Lung (tissue), 12 donors: ENCODE measurements around the gene TLR7. TPM values are rescaled to one million over a fixed set of nuclear protein-coding genes. Genes with fewer than 3 reads are reported as not detected.

Experiments used
- ATAC-seq: fragments of 200-7000 bp; cut with Tn5 transposase; one replicate; pipeline ENCODE4 v1.9.1; 2020; ENCODE audit warnings: moderate number of reproducible peaks; ENCODE audit not compliant: insufficient read depth, low FRiP score
- DNase-seq, 3 donors: peaks; one replicate each; pipeline ENCODE4 v3.0.0-alpha.2; 2013 to 2017
- H3K27ac ChIP-seq, 2 donors: one replicate each; pipeline ENCODE4 v1.5.1; 2013; ENCODE audit warnings: mild to moderate bottlenecking in 2 of 2, moderate library complexity in 2 of 2, control low read depth in 1 of 2, inconsistent platforms in 1 of 2, low read depth in 1 of 2, low read length in 1 of 2
- H3K27me3 ChIP-seq, 3 donors: one replicate each; pipeline ENCODE4 v1.5.1; 2013; ENCODE audit warnings: low read length in 2 of 3; ENCODE audit not compliant: control insufficient read depth in 3 of 3, insufficient read depth in 3 of 3
- H3K36me3 ChIP-seq, 4 donors: one replicate each; pipeline ENCODE4 v1.5.1; 2013; ENCODE audit warnings: low read length in 4 of 4, mild to moderate bottlenecking in 1 of 4, moderate library complexity in 1 of 4; ENCODE audit not compliant: control insufficient read depth in 4 of 4, insufficient read depth in 4 of 4
- H3K4me1 ChIP-seq, 5 donors: one replicate each; pipeline ENCODE4 v1.5.1; 2013; ENCODE audit warnings: low read length in 5 of 5, mild to moderate bottlenecking in 2 of 5, moderate library complexity in 1 of 5; ENCODE audit not compliant: control insufficient read depth in 5 of 5, insufficient read depth in 5 of 5
- H3K4me3 ChIP-seq: one replicate; pipeline ENCODE4 v1.5.1; 2013; ENCODE audit warnings: mild to moderate bottlenecking, control low read depth, moderate library complexity
- H3K9ac ChIP-seq, 2 donors: one replicate each; pipeline ENCODE4 v1.5.1; 2013; ENCODE audit warnings: low read length in 2 of 2, control low read depth in 1 of 2; ENCODE audit not compliant: insufficient read depth in 1 of 2
- H3K9me3 ChIP-seq, 4 donors: one replicate each; pipeline ENCODE4 v1.5.1; 2013; ENCODE audit warnings: low read length in 3 of 4, mild to moderate bottlenecking in 1 of 4, moderate library complexity in 1 of 4; ENCODE audit not compliant: control insufficient read depth in 4 of 4, insufficient read depth in 3 of 4
- CTCF ChIP-seq: IDR thresholded peaks from 2 replicates; pipeline ENCODE4 v1.5.1; 2012; ENCODE audit warnings: mild to moderate bottlenecking; ENCODE audit errors: control extremely low read depth, extremely low read depth
- WGBS, 2 donors: extraction: QIAGEN DNeasy Blood & Tissue Kit; methylation state at CpG; one replicate each; pipeline ENCODE4 v1.1.7; 2013; 5-methylcytosine and 5-hydroxymethylcytosine counted together
- polyA plus RNA-seq, 2 donors: library from polyadenylated mRNA; stranded (reverse); fragments of 200-250 nt; gene quantifications; one replicate each; pipeline ENCODE4 v1.2.1, GENCODE V29; 2013
- total RNA-seq, 2 donors: library from RNA; depleted of rRNA in 1 of 2; stranded (reverse); fragments of >200 nt in 1 of 2; gene quantifications; one replicate each; pipeline ENCODE4 v1.2.1, GENCODE V29; 2014 to 2021
- donor health status: control.
- donor health status: control.
- donor health status: Bipolar disorder and iron deficiency.
- donor health status: healthy.
- donor health status: DM: yes; HTN: yes; CAD: no.

Gene TLR7
- total and polyA plus RNA-seq, 4 donors = 0.26 to 3.5 (median 0.80) TPM

- peaks cover 0 to 6% (median 0%) of the 10 kb centered on the region in 3 donors for H3K27me3 ChIP-seq
- no peaks in the 10 kb centered on the region for H3K36me3 ChIP-seq
- peaks cover 0 to 20% (median 0%) of the 10 kb centered on the region in 5 donors for H3K4me1 ChIP-seq
- no peaks in the 10 kb centered on the region for H3K9me3 ChIP-seq
- TF ChIP-seq CTCF = no peak
- H3K9ac ChIP-seq = no peak overlapping the region
- DNase-seq (no peak), ATAC-seq (no peak)
- 86 to 89% methylated on average over 4 of the region's 4 CpGs for WGBS, 2 donors
- H3K4me3 ChIP-seq = no peak overlapping the region
- no peak overlapping the region for H3K27ac ChIP-seq
Measured at GRCh38 chrX:12872741-12873140, 5.9 kb downstream of the TLR7 start.

GRCh38 chrX:12874581-12874980 is 7.7 kb downstream of the TLR7 start:
- DNase-seq (peak in 2 of 3 donors; percentile 16 to 30), ATAC-seq (no peak)
- no peak overlapping the region for H3K27ac ChIP-seq
- H3K36me3 ChIP-seq = no peaks in the 10 kb centered on the region
- peaks cover 0 to 6% (median 4%) of the 10 kb centered on the region in 3 donors for H3K27me3 ChIP-seq
- no peaks in the 10 kb centered on the region for H3K9me3 ChIP-seq
- TF ChIP-seq CTCF = no peak
- 33 to 43% methylated on average over 4 of the region's 4 CpGs for WGBS, 2 donors
- H3K9ac ChIP-seq = no peak overlapping the region
- H3K4me1 ChIP-seq = peaks cover 0 to 14% (median 0%) of the 10 kb centered on the region in 5 donors
- no peak overlapping the region for H3K4me3 ChIP-seq

- Histone ChIP-seq H3K4me3 (no peak overlapping the region), H3K9me3 (no peaks in the 10 kb centered on the region), H3K27me3 (peaks cover 0 to 10% (median 4%) of the 10 kb centered on the region in 3 donors), H3K9ac (no peak overlapping the region), H3K27ac (no peak overlapping the region), H3K4me1 (peaks cover 0 to 4% (median 0%) of the 10 kb centered on the region in 5 donors), H3K36me3 (no peaks in the 10 kb centered on the region)
- ATAC-seq = no peak
- DNase-seq = no peak
- no peak for TF ChIP-seq CTCF
- WGBS, 2 donors = 33 to 46% methylated on average over 8 of the region's 8 CpGs
Measured at GRCh38 chrX:12877386-12877785, 10.5 kb downstream of the TLR7 start.

- Histone ChIP-seq H3K9me3 (no peaks in the 10 kb centered on the region), H3K4me1 (peaks cover 0 to 4% (median 0%) of the 10 kb centered on the region in 5 donors), H3K27me3 (peaks cover 4 to 17% (median 8%) of the 10 kb centered on the region in 3 donors), H3K4me3 (no peak overlapping the region), H3K36me3 (no peaks in the 10 kb centered on the region), H3K9ac (no peak overlapping the region), H3K27ac (no peak overlapping the region)
- no peak for DNase-seq
- WGBS, 2 donors = 85 to 86% methylated on average over 1 of the region's 1 CpG
- no peak for ATAC-seq
- TF ChIP-seq CTCF = no peak
Measured at GRCh38 chrX:12878536-12878935, 11.7 kb downstream of the TLR7 start.
